HG03039 (cell line): Measurements from ENCODE around the gene PPP6C.
"Not testable (repeated sequence)": the region's sequence is repeated elsewhere in the genome, so short reads cannot be mapped to it uniquely, and the experiment has no call there.

Source experiments
- ATAC-seq: cut with Tn5 transposase; IDR thresholded peaks from one replicate; pipeline ENCODE4 v1.9.1; 2021; ENCODE audit warnings: mild to moderate bottlenecking, moderate library complexity; ENCODE audit not compliant: unreplicated experiment

PPP6C gene

GRCh38 chr9:125142560-125143376 is 46.8 kb downstream of the PPP6C start:
- ATAC-seq: no peak

GRCh38 chr9:125141751-125142150 is 47.9 kb downstream of the PPP6C start:
- no peak for ATAC-seq

- no peak for ATAC-seq
These were observed 48.4 kb downstream of the PPP6C start for GRCh38 chr9:125141251-125141650.

- ATAC-seq: no peak
These were observed 49.0 kb downstream of the PPP6C start for GRCh38 chr9:125140576-125140975.

- no peak for ATAC-seq
These were observed 52.4 kb downstream of the PPP6C start for GRCh38 chr9:125137200-125137599.

- ATAC-seq: no peak
These were observed 54.6 kb downstream of the PPP6C start for GRCh38 chr9:125134976-125135375.

- ATAC-seq: no peak
These were observed 55.9 kb downstream of the PPP6C start for GRCh38 chr9:125133403-125134329.

GRCh38 chr9:125131778-125132177 is 57.8 kb downstream of the PPP6C start:
- ATAC-seq: no peak

GRCh38 chr9:125126019-125126746 is 63.4 kb downstream of the PPP6C start:
- ATAC-seq: peak; percentile 76

- no peak for ATAC-seq
These were observed 64.1 kb downstream of the PPP6C start for GRCh38 chr9:125125523-125125922.

GRCh38 chr9:125121146-125121545 is 68.5 kb downstream of the PPP6C start:
- ATAC-seq: no peak

- no peak for ATAC-seq
These were observed 69.8 kb downstream of the PPP6C start for GRCh38 chr9:125119643-125120286.

GRCh38 chr9:125118696-125119095 is 70.9 kb downstream of the PPP6C start:
- not testable (repeated sequence) for ATAC-seq

GRCh38 chr9:125114503-125114902 is 75.1 kb downstream of the PPP6C start:
- not testable (repeated sequence) for ATAC-seq

- no peak for ATAC-seq
These were observed 79.1 kb downstream of the PPP6C start for GRCh38 chr9:125110464-125110863.

- not testable (repeated sequence) for ATAC-seq
These were observed 81.1 kb downstream of the PPP6C start for GRCh38 chr9:125108541-125108940.

- ATAC-seq: no peak
These were observed 83.2 kb downstream of the PPP6C start for GRCh38 chr9:125106285-125106893.

GRCh38 chr9:125103770-125104460 is 85.7 kb downstream of the PPP6C start:
- no peak for ATAC-seq

- no peak for ATAC-seq
These were observed 86.6 kb downstream of the PPP6C start for GRCh38 chr9:125103021-125103420.

- no peak for ATAC-seq
These were observed 88.8 kb downstream of the PPP6C start for GRCh38 chr9:125100822-125101221.
